ENCODE measurements around the gene RHOH.

The RHOH gene

DNA sequence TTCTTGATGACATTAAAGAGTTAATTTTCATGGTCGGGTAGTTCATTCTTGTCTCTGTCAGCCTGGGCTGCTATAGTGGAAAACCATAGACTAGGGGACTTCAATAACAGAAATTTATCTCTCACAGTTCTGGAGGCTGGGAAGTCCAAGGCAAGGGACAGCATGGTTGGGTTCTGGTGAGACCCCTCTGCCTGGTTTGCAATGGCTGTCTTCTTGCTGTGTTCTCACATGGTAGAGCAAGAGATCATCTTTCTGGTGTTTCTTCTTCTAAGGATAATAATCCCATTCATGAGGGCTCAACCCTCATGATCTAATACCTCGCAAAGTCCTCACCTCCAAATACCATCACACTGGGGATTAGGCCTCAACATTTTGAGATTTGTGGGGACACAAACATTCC is 50.1 kb downstream of the RHOH start:
- ATAC-seq: no peak

DNA sequence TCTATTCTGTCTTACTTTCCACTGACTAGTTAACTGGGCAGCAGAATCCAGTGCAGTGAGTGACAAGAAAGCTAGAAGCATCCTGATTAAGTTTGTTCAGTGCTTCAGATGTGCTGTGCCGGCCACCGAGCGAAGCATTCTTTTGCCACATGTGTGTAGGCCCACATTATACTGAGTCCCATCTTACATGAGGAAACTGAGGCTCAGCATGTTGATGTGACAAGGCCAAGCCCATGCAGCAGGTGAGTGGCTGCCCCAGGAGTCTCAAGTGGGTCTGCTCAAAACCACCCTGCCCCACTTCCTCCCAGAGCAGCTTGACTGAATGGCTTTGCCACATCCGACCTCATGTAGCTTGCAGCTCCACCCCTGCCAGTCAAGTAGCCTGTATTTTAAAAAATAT is 50.5 kb downstream of the RHOH start:
- no peak for TF ChIP-seq ZFP30 (CRISPR knock-in tag; IDR thresholded peaks at IDR 0.05)
- TF ChIP-seq ZNF565 (CRISPR knock-in tag; conservative IDR thresholded peaks at IDR 0.05; ENCODE audit: low read depth): no peak
- TF ChIP-seq, protein P1, sequence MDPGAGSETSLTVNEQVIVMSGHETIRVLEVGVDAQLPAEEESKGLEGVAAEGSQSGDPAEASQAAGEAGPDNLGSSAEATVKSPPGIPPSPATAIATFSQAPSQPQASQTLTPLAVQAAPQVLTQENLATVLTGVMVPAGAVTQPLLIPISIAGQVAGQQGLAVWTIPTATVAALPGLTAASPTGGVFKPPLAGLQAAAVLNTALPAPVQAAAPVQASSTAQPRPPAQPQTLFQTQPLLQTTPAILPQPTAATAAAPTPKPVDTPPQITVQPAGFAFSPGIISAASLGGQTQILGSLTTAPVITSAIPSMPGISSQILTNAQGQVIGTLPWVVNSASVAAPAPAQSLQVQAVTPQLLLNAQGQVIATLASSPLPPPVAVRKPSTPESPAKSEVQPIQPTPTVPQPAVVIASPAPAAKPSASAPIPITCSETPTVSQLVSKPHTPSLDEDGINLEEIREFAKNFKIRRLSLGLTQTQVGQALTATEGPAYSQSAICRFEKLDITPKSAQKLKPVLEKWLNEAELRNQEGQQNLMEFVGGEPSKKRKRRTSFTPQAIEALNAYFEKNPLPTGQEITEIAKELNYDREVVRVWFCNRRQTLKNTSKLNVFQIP (CRISPR knock-in tag; IDR thresholded peaks at IDR 0.05; ENCODE audit: borderline replicate concordance, low read depth): no peak
- TF ChIP-seq, protein P2, sequence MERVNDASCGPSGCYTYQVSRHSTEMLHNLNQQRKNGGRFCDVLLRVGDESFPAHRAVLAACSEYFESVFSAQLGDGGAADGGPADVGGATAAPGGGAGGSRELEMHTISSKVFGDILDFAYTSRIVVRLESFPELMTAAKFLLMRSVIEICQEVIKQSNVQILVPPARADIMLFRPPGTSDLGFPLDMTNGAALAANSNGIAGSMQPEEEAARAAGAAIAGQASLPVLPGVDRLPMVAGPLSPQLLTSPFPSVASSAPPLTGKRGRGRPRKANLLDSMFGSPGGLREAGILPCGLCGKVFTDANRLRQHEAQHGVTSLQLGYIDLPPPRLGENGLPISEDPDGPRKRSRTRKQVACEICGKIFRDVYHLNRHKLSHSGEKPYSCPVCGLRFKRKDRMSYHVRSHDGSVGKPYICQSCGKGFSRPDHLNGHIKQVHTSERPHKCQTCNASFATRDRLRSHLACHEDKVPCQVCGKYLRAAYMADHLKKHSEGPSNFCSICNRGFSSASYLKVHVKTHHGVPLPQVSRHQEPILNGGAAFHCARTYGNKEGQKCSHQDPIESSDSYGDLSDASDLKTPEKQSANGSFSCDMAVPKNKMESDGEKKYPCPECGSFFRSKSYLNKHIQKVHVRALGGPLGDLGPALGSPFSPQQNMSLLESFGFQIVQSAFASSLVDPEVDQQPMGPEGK (CRISPR knock-in tag; IDR thresholded peaks at IDR 0.05; ENCODE audit: borderline replicate concordance): no peak
- TF ChIP-seq ZNF70 (CRISPR knock-in tag; IDR thresholded peaks at IDR 0.05): no peak

More for the DNA sequence above, 50.1 kb downstream of the RHOH start:
- TF ChIP-seq ZNF70 (CRISPR knock-in tag; IDR thresholded peaks at IDR 0.05): no peak
- no peak for TF ChIP-seq BACH2 (CRISPR knock-in tag; IDR thresholded peaks at IDR 0.05; ENCODE audit: borderline replicate concordance)
- TF ChIP-seq ZC3H10 (CRISPR knock-in tag; IDR thresholded peaks at IDR 0.05): no peak
- no peak for TF ChIP-seq GLIS3 (CRISPR knock-in tag; IDR thresholded peaks at IDR 0.05)
- no peak for TF ChIP-seq ESRRG (CRISPR knock-in tag; IDR thresholded peaks at IDR 0.05)
- no peak for TF ChIP-seq ARNTL (CRISPR knock-in tag; IDR thresholded peaks at IDR 0.05; ENCODE audit: borderline replicate concordance, low read depth)
- TF ChIP-seq, protein P3, sequence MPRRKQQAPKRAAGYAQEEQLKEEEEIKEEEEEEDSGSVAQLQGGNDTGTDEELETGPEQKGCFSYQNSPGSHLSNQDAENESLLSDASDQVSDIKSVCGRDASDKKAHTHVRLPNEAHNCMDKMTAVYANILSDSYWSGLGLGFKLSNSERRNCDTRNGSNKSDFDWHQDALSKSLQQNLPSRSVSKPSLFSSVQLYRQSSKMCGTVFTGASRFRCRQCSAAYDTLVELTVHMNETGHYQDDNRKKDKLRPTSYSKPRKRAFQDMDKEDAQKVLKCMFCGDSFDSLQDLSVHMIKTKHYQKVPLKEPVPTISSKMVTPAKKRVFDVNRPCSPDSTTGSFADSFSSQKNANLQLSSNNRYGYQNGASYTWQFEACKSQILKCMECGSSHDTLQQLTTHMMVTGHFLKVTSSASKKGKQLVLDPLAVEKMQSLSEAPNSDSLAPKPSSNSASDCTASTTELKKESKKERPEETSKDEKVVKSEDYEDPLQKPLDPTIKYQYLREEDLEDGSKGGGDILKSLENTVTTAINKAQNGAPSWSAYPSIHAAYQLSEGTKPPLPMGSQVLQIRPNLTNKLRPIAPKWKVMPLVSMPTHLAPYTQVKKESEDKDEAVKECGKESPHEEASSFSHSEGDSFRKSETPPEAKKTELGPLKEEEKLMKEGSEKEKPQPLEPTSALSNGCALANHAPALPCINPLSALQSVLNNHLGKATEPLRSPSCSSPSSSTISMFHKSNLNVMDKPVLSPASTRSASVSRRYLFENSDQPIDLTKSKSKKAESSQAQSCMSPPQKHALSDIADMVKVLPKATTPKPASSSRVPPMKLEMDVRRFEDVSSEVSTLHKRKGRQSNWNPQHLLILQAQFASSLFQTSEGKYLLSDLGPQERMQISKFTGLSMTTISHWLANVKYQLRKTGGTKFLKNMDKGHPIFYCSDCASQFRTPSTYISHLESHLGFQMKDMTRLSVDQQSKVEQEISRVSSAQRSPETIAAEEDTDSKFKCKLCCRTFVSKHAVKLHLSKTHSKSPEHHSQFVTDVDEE (CRISPR knock-in tag; IDR thresholded peaks at IDR 0.05): no peak
- TF ChIP-seq, protein P2 (CRISPR knock-in tag; IDR thresholded peaks at IDR 0.05; ENCODE audit: borderline replicate concordance): no peak
- TF ChIP-seq ZNF8 (CRISPR knock-in tag; IDR thresholded peaks at IDR 0.05): no peak
- no peak for TF ChIP-seq OSR1 (CRISPR knock-in tag; IDR thresholded peaks at IDR 0.05)
- TF ChIP-seq, protein P4, sequence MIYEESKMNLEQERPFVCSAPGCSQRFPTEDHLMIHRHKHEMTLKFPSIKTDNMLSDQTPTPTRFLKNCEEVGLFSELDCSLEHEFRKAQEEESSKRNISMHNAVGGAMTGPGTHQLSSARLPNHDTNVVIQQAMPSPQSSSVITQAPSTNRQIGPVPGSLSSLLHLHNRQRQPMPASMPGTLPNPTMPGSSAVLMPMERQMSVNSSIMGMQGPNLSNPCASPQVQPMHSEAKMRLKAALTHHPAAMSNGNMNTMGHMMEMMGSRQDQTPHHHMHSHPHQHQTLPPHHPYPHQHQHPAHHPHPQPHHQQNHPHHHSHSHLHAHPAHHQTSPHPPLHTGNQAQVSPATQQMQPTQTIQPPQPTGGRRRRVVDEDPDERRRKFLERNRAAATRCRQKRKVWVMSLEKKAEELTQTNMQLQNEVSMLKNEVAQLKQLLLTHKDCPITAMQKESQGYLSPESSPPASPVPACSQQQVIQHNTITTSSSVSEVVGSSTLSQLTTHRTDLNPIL (CRISPR knock-in tag; IDR thresholded peaks at IDR 0.05; ENCODE audit: low read depth): no peak
- no peak for TF ChIP-seq PPARA (CRISPR knock-in tag; IDR thresholded peaks at IDR 0.05; ENCODE audit: borderline replicate concordance)
- TF ChIP-seq RARB (CRISPR knock-in tag; IDR thresholded peaks at IDR 0.05): no peak
- TF ChIP-seq, protein P1 (CRISPR knock-in tag; IDR thresholded peaks at IDR 0.05; ENCODE audit: borderline replicate concordance, low read depth): no peak
- no peak for TF ChIP-seq TOX (CRISPR knock-in tag; IDR thresholded peaks at IDR 0.05; ENCODE audit: borderline replicate concordance)
- TF ChIP-seq ISL1 (CRISPR knock-in tag; IDR thresholded peaks at IDR 0.05): no peak
- no peak for TF ChIP-seq ZFP3 (CRISPR knock-in tag; IDR thresholded peaks at IDR 0.05)

DNA sequence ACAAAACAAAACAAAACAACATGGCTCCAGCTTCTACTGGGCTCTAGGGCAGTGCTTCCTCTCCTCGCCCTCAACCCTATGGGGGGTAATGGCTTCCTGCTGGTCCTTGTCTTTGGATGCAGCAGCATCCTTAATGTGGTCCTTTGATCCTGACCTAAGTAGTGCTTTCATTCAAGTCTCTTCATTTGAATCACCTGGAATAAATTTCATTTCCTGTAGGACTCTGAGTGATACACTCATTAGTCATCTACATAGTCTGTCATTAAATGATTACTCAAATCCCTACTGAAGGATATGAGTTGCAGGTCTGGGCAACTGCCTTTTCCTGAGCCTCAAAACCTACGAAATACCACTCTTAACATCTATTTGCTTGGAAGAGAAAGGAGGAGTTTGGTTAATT is 54.5 kb downstream of the RHOH start:
- no peak for ATAC-seq
- TF ChIP-seq GLIS3 (CRISPR knock-in tag; IDR thresholded peaks at IDR 0.05) (no peak), ZNF565 (CRISPR knock-in tag; conservative IDR thresholded peaks at IDR 0.05; ENCODE audit: low read depth) (no peak), OSR1 (CRISPR knock-in tag; IDR thresholded peaks at IDR 0.05) (no peak), ZNF70 (CRISPR knock-in tag; IDR thresholded peaks at IDR 0.05) (no peak), TOX (CRISPR knock-in tag; IDR thresholded peaks at IDR 0.05; ENCODE audit: borderline replicate concordance) (no peak)
- TF ChIP-seq, protein P4 (CRISPR knock-in tag; IDR thresholded peaks at IDR 0.05; ENCODE audit: low read depth): no peak
- TF ChIP-seq, protein P1 (CRISPR knock-in tag; IDR thresholded peaks at IDR 0.05; ENCODE audit: borderline replicate concordance, low read depth): no peak
- TF ChIP-seq, protein P3 (CRISPR knock-in tag; IDR thresholded peaks at IDR 0.05): no peak

More for the DNA sequence above, 50.5 kb downstream of the RHOH start:
- no peak for ATAC-seq

All from SK-N-SH treated with all-trans-retinoic acid at 6 μM for 48 hours (cell line).